BLaER1 treated with 17β-estradiol and CSF1 and Interleukin-3, amounts not matched to agents 10 nM and 100 nM (cell line): ENCODE data around the gene CD8B2.

Experiments used
- H3K27ac ChIP-seq, 11 experiments: shearing (Covaris generic); formaldehyde crosslinking; 2 replicates each; pipeline ENCODE4 v1.8.1; 2022
- H3K27me3 ChIP-seq, 11 experiments: shearing (Covaris generic); formaldehyde crosslinking; 2 replicates each; pipeline ENCODE4 v1.8.1; 2022
- H3K36me3 ChIP-seq, 11 experiments: shearing (Covaris generic); formaldehyde crosslinking; 2 replicates each; pipeline ENCODE4 v1.8.1; 2022
- H3K4me1 ChIP-seq, 10 experiments: shearing (Covaris generic); formaldehyde crosslinking; 2 replicates each; pipeline ENCODE4 v1.8.1; 2022
- H3K4me2 ChIP-seq, 11 experiments: shearing (Covaris generic); formaldehyde crosslinking; 2 replicates each; pipeline ENCODE4 v1.8.1; 2022
- H3K4me3 ChIP-seq, 10 experiments: shearing (Covaris generic); formaldehyde crosslinking; 2 replicates each; pipeline ENCODE4 v1.8.1; 2022
- H3K9ac ChIP-seq, 11 experiments: shearing (Covaris generic); formaldehyde crosslinking; 2 replicates each; pipeline ENCODE4 v1.8.1; 2022
- H3K9me3 ChIP-seq, 11 experiments: shearing (Covaris generic); formaldehyde crosslinking; replicated peaks in 1 of 11; 2 replicates each; pipeline ENCODE4 v1.8.1; 2022
- H4K20me1 ChIP-seq, 11 experiments: shearing (Covaris generic); formaldehyde crosslinking; 2 replicates each; pipeline ENCODE4 v1.8.1; 2022
- Cebpa-rat ChIP-seq, 11 experiments: shearing (Covaris generic); IDR thresholded peaks; 2 replicates each; pipeline ENCODE4 v1.8.1; 2022

Gene CD8B2

DNA sequence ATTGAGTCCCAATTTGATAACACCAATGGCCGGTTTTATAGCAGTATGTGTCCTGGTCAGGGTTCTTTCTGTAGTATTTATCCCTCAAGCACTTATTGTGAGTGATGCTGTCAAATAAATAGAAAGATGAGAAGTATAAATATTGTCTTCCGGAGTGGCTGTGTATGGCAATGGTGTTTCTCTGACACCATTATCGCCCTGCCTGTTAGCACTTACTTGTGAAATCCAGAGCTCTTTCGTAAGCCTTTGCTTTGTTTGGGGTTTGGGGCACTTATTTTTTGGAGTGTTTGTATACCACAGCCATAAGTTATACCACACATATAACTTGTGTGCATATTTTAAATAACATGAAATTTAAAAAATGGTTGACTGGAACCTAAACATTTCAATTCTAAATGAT is 29.3 kb downstream of the CD8B2 start:
- H3K36me3 ChIP-seq = no peaks in the 10 kb centered on the region
- H3K4me2 ChIP-seq = no peak overlapping the region
- no peak overlapping the region for H3K27ac ChIP-seq
- H4K20me1 ChIP-seq = no peaks in the 10 kb centered on the region
- no peaks in the 10 kb centered on the region for H3K9me3 ChIP-seq
- no peak overlapping the region for H3K4me3 ChIP-seq
- no peak for TF ChIP-seq Cebpa-rat (IDR thresholded peaks at IDR 0.05)
- no peaks in the 10 kb centered on the region for H3K27me3 ChIP-seq
- H3K9ac ChIP-seq = no peak overlapping the region
- peaks cover 0 to 22% (median 5%) of the 10 kb centered on the region in 10 experiments; a peak in 10 of 20 replicates for H3K4me1 ChIP-seq

DNA sequence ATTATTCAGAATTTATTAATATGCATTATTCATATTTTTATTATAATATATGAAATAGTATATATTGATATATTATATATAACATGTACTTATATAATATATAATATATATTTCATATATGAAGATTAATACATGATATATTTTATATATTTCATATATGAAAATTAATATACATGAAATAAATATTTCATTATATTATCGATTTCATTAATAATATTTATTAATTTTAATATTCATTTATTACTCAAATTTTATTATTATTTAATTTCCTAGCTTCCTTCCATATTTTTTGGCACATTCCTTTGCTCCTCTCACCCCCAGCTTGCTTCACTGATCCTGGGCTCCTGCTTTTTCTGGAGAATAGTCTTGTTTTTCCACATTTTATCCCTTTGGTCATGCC is 29.7 kb downstream of the CD8B2 start:
- no peaks in the 10 kb centered on the region for H4K20me1 ChIP-seq
- no peak overlapping the region for H3K4me3 ChIP-seq
- H3K9me3 ChIP-seq = no peaks in the 10 kb centered on the region
- H3K27me3 ChIP-seq = no peaks in the 10 kb centered on the region
- no peak overlapping the region for H3K27ac ChIP-seq
- no peaks in the 10 kb centered on the region for H3K36me3 ChIP-seq
- no peak overlapping the region for H3K4me2 ChIP-seq
- no peak for TF ChIP-seq Cebpa-rat (IDR thresholded peaks at IDR 0.05)
- no peak overlapping the region for H3K9ac ChIP-seq
- H3K4me1 ChIP-seq = peaks cover 0 to 20% (median 3%) of the 10 kb centered on the region in 10 experiments; a peak in 10 of 20 replicates

DNA sequence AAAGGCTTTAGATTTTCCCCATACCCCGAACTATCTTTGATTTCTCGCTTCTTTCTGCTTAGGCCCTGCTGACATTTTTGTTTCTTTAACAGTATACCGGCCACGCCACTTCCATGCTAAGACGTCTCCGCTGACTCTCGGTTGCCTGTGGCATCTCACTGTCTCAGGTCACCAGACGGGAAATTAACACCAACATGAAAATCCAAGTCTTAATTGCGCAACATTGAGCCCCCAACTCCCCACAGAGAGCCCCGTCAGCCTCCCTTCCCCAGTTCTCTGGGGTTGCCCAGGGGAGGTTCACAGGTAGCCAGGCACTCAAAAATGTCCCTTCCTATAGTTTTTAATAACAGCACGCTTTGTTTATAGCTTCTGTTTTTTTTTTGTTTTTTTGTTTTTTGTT is 30.2 kb downstream of the CD8B2 start:
- Histone ChIP-seq H3K27me3 (no peaks in the 10 kb centered on the region), H3K4me3 (no peak overlapping the region), H3K9me3 (no peaks in the 10 kb centered on the region), H3K4me1 (peaks cover 0 to 15% (median 3%) of the 10 kb centered on the region in 10 experiments; a peak in 10 of 20 replicates), H4K20me1 (no peaks in the 10 kb centered on the region), H3K9ac (no peak overlapping the region), H3K4me2 (no peak overlapping the region), H3K36me3 (no peaks in the 10 kb centered on the region), H3K27ac (no peak overlapping the region)
- TF ChIP-seq Cebpa-rat (IDR thresholded peaks at IDR 0.05) = peak in 9 of 11 experiments; percentile 32 to 90 (median 48); a peak in 10 of 22 replicates

DNA sequence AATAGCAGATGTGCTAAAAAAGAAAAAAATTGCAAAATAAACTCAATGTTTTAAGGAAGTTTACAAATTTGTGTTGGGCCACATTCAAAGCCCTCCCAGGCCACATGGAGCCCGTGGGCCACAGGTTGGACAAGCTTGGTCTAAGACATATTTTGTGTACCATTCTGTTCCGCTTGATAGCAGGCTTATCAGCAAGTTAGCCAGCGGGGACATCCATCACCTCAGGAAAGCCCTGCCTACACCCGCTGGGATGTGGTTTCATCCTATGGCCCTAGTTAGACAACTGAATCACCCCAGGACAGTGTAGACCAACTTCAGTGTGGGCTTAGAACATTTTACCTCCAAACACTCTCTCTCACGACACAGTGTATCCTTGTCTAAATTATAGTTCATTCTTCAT is 32.6 kb downstream of the CD8B2 start:
- H3K9ac ChIP-seq = no peak overlapping the region
- H3K27me3 ChIP-seq = no peaks in the 10 kb centered on the region
- H3K4me3 ChIP-seq = no peak overlapping the region
- TF ChIP-seq Cebpa-rat (IDR thresholded peaks at IDR 0.05) = no peak
- no peak overlapping the region for H3K4me2 ChIP-seq
- H4K20me1 ChIP-seq = no peaks in the 10 kb centered on the region
- H3K4me1 ChIP-seq = peaks cover 0 to 10% (median 3%) of the 10 kb centered on the region in 10 experiments; a peak in 10 of 20 replicates
- H3K9me3 ChIP-seq = peaks cover 12 to 23% (median 18%) of the 10 kb centered on the region in 11 experiments
- peaks cover 0 to 8% (median 0%) of the 10 kb centered on the region in 11 experiments; a peak in 1 of 22 replicates for H3K36me3 ChIP-seq
- no peak overlapping the region for H3K27ac ChIP-seq

DNA sequence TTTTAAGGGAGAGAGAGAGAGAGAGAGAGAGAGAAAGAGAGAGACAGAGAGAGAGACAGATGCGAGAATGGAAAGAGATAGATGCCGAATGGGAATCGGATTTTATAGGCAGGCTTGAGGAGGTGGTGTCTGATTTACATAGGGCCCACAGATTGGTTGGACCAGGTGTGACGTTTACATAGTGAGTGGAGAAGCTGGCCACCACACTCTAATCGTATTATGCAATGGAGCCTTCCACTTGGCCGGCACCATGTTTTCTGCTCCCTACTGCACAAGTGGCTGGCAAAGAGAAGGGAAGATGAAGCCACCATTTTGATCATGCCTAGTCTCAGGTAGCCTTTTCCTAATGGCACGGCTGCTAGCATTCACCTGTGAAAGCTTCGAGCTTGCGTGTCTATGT is 33.9 kb downstream of the CD8B2 start:
- Histone ChIP-seq H3K9me3 (peaks cover 15 to 32% (median 25%) of the 10 kb centered on the region in 11 experiments), H3K9ac (no peak overlapping the region), H3K4me3 (no peak overlapping the region), H3K4me1 (no peaks in the 10 kb centered on the region), H3K4me2 (no peak overlapping the region), H4K20me1 (no peaks in the 10 kb centered on the region), H3K36me3 (peaks cover 0 to 8% (median 0%) of the 10 kb centered on the region in 11 experiments; a peak in 1 of 22 replicates), H3K27me3 (no peaks in the 10 kb centered on the region), H3K27ac (no peak overlapping the region)
- TF ChIP-seq Cebpa-rat (IDR thresholded peaks at IDR 0.05) = no peak

DNA sequence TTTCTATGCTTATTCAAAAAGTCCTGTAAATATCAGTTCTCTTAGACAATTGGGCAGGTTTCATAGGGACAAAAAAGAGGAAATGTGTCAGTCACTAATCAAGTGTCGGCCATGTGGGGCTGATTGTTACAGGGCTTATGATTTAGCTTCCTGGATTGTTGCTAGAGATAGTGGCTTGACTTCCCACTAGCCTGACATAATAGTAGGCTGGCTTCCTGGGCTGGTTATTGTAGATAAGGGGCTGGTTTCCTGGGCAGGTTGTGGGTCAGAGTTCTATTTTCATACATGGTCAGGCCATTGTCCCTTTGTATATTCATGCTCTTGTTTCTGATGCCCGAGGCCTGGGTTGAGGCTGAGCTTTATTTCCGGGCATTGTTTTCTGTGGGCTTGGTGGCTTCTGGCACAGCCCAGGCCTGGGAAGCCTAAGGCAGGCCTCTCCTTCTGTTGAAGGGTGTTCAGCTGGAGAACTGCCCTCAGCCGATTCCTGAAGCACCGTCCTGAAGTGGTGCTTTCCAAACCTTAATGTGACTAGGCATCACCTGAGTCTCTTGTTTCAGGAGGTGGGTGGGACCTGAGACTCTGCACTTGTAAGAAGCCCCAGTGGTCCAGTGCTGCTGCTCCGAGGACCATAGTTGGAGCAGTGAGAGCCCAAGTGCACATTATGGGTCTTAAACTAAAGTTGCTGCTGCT is 37.0 kb downstream of the CD8B2 start:
- Histone ChIP-seq H3K4me3 (no peak overlapping the region), H3K36me3 (peaks cover 0 to 8% (median 0%) of the 10 kb centered on the region in 11 experiments; a peak in 1 of 22 replicates), H3K4me2 (no peak overlapping the region), H3K9ac (no peak overlapping the region), H3K27ac (no peak overlapping the region), H3K9me3 (peaks cover 15 to 32% (median 25%) of the 10 kb centered on the region in 11 experiments), H3K27me3 (no peaks in the 10 kb centered on the region), H3K4me1 (peaks cover 0 to 22% (median 0%) of the 10 kb centered on the region in 10 experiments; a peak in 8 of 20 replicates), H4K20me1 (no peaks in the 10 kb centered on the region)
- no peak for TF ChIP-seq Cebpa-rat (IDR thresholded peaks at IDR 0.05)

DNA sequence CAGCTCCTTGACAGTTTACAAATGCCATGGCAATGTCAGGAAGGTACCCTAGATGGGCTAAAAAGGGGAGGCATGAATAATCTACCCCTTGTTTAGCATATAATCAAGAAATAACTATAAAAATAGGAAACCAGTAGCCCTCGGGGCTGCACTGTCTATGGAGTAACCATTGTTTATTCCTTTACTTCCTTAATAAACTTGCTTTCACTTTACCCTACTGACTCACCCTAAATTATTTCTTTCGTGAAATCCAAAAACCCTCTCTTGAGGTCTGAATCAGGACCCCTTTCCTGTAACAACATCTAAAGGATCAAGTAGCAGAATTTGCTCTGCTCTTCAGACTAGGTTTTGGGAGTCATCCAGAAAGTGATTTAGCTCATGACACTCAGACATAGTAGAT is 43.7 kb downstream of the CD8B2 start:
- H3K27ac ChIP-seq = no peak overlapping the region
- H3K4me3 ChIP-seq = no peak overlapping the region
- H4K20me1 ChIP-seq = no peaks in the 10 kb centered on the region
- no peaks in the 10 kb centered on the region for H3K36me3 ChIP-seq
- H3K4me1 ChIP-seq = peaks cover 0 to 27% (median 0%) of the 10 kb centered on the region in 10 experiments; a peak in 8 of 20 replicates
- TF ChIP-seq Cebpa-rat (IDR thresholded peaks at IDR 0.05) = no peak
- no peak overlapping the region for H3K9ac ChIP-seq
- 0 out of 22 replicates have a peak, but pooled peaks cover 0 to 2% (median 0%) of the 10 kb centered on the region in 11 experiments for H3K9me3 ChIP-seq
- peak overlapping the region in 2 of 11 experiments; percentile 7 to 17; a peak in 3 of 22 replicates for H3K4me2 ChIP-seq
- H3K27me3 ChIP-seq = no peaks in the 10 kb centered on the region

DNA sequence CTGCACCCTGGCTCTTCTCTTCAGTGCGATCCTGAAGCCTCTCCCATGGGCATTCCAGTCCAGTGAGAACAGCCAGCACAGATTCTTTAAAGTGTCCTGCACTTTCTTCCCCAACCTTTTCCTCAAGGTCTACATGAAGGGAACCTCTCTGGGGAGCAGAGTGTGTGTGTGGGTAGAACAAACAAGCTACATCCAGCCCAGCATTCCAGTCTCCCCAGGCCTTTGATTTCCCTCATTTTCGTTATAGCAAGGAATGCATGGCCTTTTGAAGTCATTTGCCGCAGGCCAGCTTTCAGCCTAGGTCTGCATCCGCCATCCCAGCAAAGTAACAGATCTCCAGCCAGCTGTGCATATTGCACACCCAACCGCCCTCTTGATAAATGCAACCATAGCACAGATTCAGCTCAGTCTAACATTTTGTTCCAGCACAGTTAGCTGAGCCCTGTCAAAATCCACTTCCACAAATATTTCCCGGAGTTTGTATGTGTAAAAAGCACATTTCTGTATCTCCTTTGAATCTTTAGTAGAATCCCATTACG is 44.6 kb downstream of the CD8B2 start:
- H3K4me2 ChIP-seq = no peak overlapping the region
- no peaks in the 10 kb centered on the region for H4K20me1 ChIP-seq
- no peak for TF ChIP-seq Cebpa-rat (IDR thresholded peaks at IDR 0.05)

DNA sequence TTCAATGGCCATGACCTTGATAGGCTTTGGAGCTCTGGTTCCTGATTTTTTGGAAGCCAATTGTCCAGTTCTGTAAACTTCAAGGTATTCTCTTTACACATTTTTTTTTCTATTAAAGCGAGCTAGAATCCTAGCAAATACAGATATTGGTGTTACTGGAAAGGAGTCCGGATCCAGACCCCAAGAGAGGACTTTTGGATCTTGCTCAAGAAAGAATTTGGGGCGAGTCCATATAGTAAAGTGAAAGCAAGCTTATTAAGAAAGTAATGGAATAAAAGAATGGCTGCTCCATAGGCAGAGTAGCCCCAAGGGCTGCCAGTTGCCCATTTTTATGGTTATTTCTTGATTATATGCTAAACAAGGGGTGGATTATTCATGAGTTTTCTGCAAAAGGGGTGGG is 45.1 kb downstream of the CD8B2 start:
- Histone ChIP-seq H3K4me1 (peaks cover 8 to 34% (median 9%) of the 10 kb centered on the region in 10 experiments), H4K20me1 (no peaks in the 10 kb centered on the region), H3K9me3 (no peaks in the 10 kb centered on the region), H3K36me3 (no peaks in the 10 kb centered on the region), H3K4me3 (no peak overlapping the region), H3K9ac (no peak overlapping the region), H3K4me2 (no peak overlapping the region), H3K27me3 (no peaks in the 10 kb centered on the region), H3K27ac (no peak overlapping the region)
- no peak for TF ChIP-seq Cebpa-rat (IDR thresholded peaks at IDR 0.05)

More for the DNA sequence above, 44.6 kb downstream of the CD8B2 start:
- no peaks in the 10 kb centered on the region for H3K36me3 ChIP-seq
- no peak overlapping the region for H3K9ac ChIP-seq
- H3K4me3 ChIP-seq = no peak overlapping the region
- H3K27ac ChIP-seq = no peak overlapping the region
- no peaks in the 10 kb centered on the region for H3K9me3 ChIP-seq
- H3K4me1 ChIP-seq = peaks cover 3 to 32% (median 4%) of the 10 kb centered on the region in 10 experiments
- H3K27me3 ChIP-seq = no peaks in the 10 kb centered on the region
